Stomach (tissue), 4 donors: Measurements from ENCODE around the gene PLPPR1.
"Not testable (repeated sequence)": the region's sequence is repeated elsewhere in the genome, so short reads cannot be mapped to it uniquely, and the experiment has no call there.

Experiments used
- CTCF ChIP-seq, 7 experiments: fragments of 450-650 bp in 4 of 7; fragments of 200-600 bp in 3 of 7; sonication (generic) in 3 of 7; IDR thresholded peaks; one replicate each; pipeline ENCODE4 v1.5.1; 2016 to 2019; ENCODE audit warnings: antibody characterized with exemption in 7 of 7, control low read depth in 2 of 7, mild to moderate bottlenecking in 1 of 7
- EP300 ChIP-seq: sonication (generic); formaldehyde crosslinking; IDR thresholded peaks from one replicate; pipeline ENCODE4 v1.6.1; 2017; ENCODE audit warnings: antibody characterized with exemption
- POLR2A ChIP-seq, 4 donors: fragments of 450-650 bp; IDR thresholded peaks; one replicate each; pipeline ENCODE4 v1.6.1; 2016; ENCODE audit warnings: antibody characterized with exemption in 4 of 4, control low read depth in 2 of 4, mild to moderate bottlenecking in 1 of 4, moderate library complexity in 1 of 4
- POLR2AphosphoS5 ChIP-seq, 3 donors: sonication (generic); formaldehyde crosslinking; IDR thresholded peaks; one replicate each; pipeline ENCODE4 v1.6.1; 2016; ENCODE audit warnings: antibody characterized with exemption in 3 of 3

- not testable (repeated sequence) for TF ChIP-seq CTCF (IDR thresholded peaks at IDR 0.05); EP300; POLR2A (IDR thresholded peaks at IDR 0.05)
- TF ChIP-seq POLR2AphosphoS5 (IDR thresholded peaks at IDR 0.05) = peak in 1 of 3 donors; percentile 11
Measured at GRCh38 chr9:101327422-101327909, 298.9 kb downstream of the PLPPR1 start.
